NCI-H128 (cell line): ENCODE data around the gene ZNF248.
"Not testable (repeated sequence)": the region's sequence is repeated elsewhere in the genome, so short reads cannot be mapped to it uniquely, and the experiment has no call there.

ENCODE experiments used
- DNase-seq: peaks from one replicate; lab custom pipeline; 2025; ENCODE audit not compliant: unreplicated experiment; lab: John Stamatoyannopoulos, UW

ZNF248 gene

DNA sequence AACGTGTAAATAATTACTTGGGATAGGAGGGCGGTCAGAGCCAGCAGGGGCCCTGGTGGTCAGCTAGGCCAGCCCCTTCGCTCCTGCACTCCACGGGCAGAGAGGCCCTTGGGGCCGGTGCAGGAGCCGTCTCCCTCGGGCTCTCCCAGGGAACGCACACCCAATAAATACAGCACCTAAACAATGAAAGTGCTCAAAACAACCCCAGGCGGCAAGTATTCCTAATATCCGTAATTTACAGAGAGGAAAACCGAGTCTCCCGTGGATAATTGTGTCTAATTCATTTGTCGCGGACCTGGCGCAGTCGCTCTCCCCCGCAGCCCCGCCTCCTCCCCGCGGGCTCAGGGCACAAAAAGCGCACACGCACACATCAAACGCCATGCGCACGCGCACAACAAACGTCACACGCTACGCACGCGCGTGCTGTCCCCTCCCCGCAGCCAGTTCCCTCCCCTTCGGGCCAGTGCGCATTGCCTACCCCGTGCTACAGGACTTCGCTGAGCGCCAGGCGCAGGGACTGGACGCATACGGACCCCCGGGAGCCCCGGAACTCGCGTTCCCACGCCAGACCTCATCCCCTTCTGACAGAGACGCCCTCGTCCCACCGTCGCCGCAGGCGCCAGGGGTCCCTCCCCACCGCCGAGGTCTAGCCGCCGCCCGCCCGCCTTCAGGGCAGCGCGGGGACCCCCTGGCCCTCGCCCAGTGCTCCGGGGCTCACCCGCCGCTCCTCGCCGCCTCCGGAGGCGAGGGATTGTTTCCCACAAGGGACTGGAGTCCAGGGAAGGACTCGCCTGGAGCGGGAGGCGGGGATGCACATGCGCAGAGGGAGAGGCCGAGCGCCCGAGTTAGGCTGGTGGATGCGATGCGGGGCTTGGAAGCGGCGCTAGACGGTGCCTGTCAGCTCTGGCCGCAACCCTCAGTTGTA lies at the start of gene ZNF248:
Gene ZNF248, minus strand, starts transcription at position 324 of the 925 bp plus-strand sequence. CDS start 1,300 bp downstream, outside the sequence.
- DNase-seq: peak; percentile 76

DNA sequence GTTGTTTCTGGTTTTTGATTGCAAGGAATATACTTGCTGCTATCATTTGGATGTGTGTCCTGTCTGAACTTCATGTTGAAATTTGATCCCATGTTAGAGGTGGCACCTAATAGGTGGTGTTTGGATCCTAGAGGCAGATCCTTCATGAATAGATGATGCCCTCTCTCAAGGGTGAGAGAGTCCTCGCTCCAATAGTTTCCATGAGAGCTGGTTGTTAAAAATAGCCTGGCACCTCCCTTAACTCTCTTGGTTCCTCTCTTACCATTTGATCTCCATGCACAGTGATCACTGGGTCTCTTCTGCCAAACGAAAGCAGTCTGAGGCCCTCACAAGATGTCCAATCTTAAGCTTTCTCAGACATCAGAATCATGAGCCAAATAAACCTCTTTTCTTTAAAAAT lies 49.0 kb upstream of the ZNF248 start:
- no peak for DNase-seq

GRCh38 chr10:37896436-37896835 lies 39.0 kb upstream of the ZNF248 start:
- DNase-seq: no peak

GRCh38 chr10:37895674-37896073 lies 38.3 kb upstream of the ZNF248 start:
- DNase-seq: no peak

DNA sequence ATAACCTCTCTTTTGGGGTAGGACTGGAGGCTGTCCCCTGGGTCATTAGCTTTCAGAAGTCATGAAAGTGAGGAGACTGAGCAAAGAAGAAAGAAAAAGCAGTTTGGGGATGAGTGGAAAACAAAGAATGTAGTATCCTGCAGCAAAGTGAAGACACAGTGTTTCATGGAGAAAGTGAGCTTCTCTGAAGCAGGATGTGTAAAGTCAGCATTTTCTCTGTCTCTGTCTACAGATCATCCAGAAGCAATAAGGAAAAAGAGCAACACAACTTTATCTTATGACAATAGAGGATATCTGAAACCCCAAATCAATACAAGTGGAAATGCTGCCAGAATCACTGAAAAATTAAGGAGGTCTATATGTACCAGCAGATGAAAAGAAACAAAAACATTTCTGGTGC lies 28.4 kb upstream of the ZNF248 start:
- DNase-seq: no peak

DNA sequence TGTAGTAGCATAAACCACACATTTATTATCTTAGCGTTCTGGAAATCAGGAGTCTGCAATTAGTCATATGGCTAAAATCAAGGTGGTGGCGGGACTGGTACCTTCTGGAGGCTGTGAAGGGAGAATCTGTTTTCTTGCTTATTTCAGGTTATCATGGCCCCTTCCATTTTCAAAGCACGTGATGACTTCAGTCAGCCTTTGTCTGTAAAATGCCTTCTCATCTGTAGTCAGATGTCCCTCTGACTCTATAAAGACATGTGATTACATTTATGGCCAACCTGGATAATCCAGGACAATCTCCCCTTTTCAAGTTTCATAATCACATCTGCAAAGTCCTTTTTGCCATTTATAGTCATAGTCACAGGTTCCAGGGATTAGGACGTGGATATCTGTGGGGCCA lies 15.5 kb upstream of the ZNF248 start:
- no peak for DNase-seq

- DNase-seq: no peak
Measured at GRCh38 chr10:37872283-37872682, 14.9 kb upstream of the ZNF248 start.

GRCh38 chr10:37871568-37872251 lies 14.3 kb upstream of the ZNF248 start:
- DNase-seq: no peak

- DNase-seq: no peak
Measured at GRCh38 chr10:37871143-37871542, 13.7 kb upstream of the ZNF248 start.

GRCh38 chr10:37868796-37869195 lies 11.4 kb upstream of the ZNF248 start:
- DNase-seq: no peak

GRCh38 chr10:37865957-37866803 lies 8.8 kb upstream of the ZNF248 start:
- no peak for DNase-seq

- DNase-seq: no peak
Measured at GRCh38 chr10:37865264-37865663, 7.9 kb upstream of the ZNF248 start.

GRCh38 chr10:37860494-37861190 lies 3.2 kb upstream of the ZNF248 start:
- DNase-seq: no peak

GRCh38 chr10:37859270-37859669 lies 1.9 kb upstream of the ZNF248 start:
- not testable (repeated sequence) for DNase-seq

DNA sequence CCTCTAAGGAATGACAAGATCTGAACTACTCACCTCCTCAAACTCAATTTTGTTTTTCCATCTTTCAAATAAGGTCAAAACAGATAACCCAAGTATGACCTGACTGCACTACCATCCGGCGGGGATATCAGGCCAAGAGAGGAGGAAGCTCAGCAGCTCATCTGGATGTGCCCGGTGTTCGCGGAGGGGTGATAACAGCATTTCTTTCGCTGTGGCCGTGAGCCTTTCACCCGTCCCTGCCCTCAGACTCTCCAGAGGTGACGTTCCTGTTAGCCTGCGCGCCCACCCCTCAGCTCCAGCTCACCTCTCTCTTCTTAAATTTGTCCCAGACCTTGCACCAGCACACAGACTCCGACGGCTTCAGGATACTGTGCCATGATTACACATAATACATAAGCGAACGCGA lies 526 bp downstream of the ZNF248 start:
- no peak for DNase-seq

- no peak for DNase-seq
Measured at GRCh38 chr10:37855636-37856035, 1.8 kb downstream of the ZNF248 start.

GRCh38 chr10:37854626-37855025 lies 2.8 kb downstream of the ZNF248 start:
- no peak for DNase-seq

DNA sequence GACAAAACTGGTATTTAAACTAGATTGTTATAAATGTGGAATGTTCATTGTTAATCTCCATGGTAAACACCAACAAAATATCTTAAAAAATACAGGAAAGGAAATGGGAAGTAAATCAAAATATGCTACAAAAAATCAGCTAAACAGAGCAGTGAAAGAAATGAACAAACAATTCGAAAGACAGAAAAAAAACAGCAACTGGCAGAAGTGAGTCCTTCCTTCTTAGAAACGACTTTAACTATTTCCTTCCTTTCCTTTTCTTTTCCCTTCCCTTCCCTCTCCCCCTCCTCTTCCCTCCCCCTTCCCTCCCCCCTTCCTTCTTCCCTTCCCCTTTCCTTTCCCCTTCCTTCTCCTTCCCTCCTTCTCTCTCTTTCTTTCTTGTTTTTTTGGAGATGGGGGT lies 12.8 kb downstream of the ZNF248 start:
- no peak for DNase-seq

DNA sequence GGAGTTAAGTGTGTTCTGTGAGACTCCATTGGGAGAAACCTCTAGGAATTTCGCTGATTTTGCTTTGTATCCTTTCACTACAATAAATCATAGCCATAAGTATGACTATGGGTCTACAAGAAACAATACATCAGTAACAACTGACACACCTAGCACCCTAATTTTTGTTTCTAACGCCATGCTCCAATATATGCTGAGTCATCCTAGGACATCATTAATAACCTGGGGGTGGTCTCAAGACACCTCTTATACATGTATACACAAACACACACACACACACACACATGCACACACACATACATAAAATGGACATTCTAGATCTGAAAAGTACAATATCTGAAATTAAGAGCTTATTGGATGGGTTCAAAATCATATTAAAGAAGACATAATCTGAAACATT lies 18.2 kb downstream of the ZNF248 start:
- no peak for DNase-seq

- no peak for DNase-seq
Measured at GRCh38 chr10:37831495-37832333, 25.7 kb downstream of the ZNF248 start.
